BLaER1 treated with 17β-estradiol and CSF1 and Interleukin-3, amounts not matched to agents 10 nM and 100 nM (cell line): ENCODE results near the gene TRIM67.

ENCODE experiments used
- H3K27ac ChIP-seq, 11 experiments: shearing (Covaris generic); formaldehyde crosslinking; 2 replicates each; pipeline ENCODE4 v1.8.1; 2022
- H3K27me3 ChIP-seq, 11 experiments: shearing (Covaris generic); formaldehyde crosslinking; 2 replicates each; pipeline ENCODE4 v1.8.1; 2022
- H3K36me3 ChIP-seq, 11 experiments: shearing (Covaris generic); formaldehyde crosslinking; 2 replicates each; pipeline ENCODE4 v1.8.1; 2022
- H3K4me1 ChIP-seq, 10 experiments: shearing (Covaris generic); formaldehyde crosslinking; 2 replicates each; pipeline ENCODE4 v1.8.1; 2022
- H3K4me2 ChIP-seq, 11 experiments: shearing (Covaris generic); formaldehyde crosslinking; 2 replicates each; pipeline ENCODE4 v1.8.1; 2022
- H3K4me3 ChIP-seq, 10 experiments: shearing (Covaris generic); formaldehyde crosslinking; 2 replicates each; pipeline ENCODE4 v1.8.1; 2022
- H3K9ac ChIP-seq, 11 experiments: shearing (Covaris generic); formaldehyde crosslinking; 2 replicates each; pipeline ENCODE4 v1.8.1; 2022
- H3K9me3 ChIP-seq, 11 experiments: shearing (Covaris generic); formaldehyde crosslinking; replicated peaks in 1 of 11; 2 replicates each; pipeline ENCODE4 v1.8.1; 2022
- H4K20me1 ChIP-seq, 11 experiments: shearing (Covaris generic); formaldehyde crosslinking; 2 replicates each; pipeline ENCODE4 v1.8.1; 2022
- Cebpa-rat ChIP-seq, 11 experiments: shearing (Covaris generic); IDR thresholded peaks; 2 replicates each; pipeline ENCODE4 v1.8.1; 2022

The TRIM67 gene

DNA sequence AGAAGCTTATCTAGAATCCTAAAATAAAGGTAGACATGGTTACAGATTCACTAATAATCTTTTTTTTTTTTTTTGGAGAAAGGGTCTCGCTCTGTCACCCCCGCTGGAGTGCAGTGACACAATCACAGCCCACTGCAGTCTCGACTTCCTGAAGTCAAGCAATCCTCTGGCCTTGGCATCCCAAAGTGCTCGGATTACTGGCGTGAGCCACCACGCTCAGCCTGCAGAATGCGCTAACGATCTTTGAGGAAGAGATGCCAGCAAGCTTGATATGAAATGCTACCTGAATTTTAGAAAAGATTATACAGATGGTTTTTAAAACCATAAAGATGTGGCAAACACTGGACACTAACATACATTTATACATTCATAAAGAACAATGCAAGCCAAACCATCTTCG lies 75.1 kb downstream of the TRIM67 start:
- TF ChIP-seq Cebpa-rat (IDR thresholded peaks at IDR 0.05) = no peak
- peaks cover 0 to under 1% (median 0%) of the 10 kb centered on the region in 11 experiments; a peak in 3 of 22 replicates for H4K20me1 ChIP-seq
- peaks cover 33 to 54% (median 41%) of the 10 kb centered on the region in 10 experiments for H3K4me1 ChIP-seq
- H3K27me3 ChIP-seq = no peaks in the 10 kb centered on the region
- no peak overlapping the region for H3K9ac ChIP-seq
- H3K4me3 ChIP-seq = no peak overlapping the region
- peak overlapping the region in 1 of 11 experiments; percentile 14; a peak in 3 of 22 replicates for H3K4me2 ChIP-seq
- peaks cover 40 to 64% (median 53%) of the 10 kb centered on the region in 11 experiments for H3K36me3 ChIP-seq
- no peak overlapping the region for H3K27ac ChIP-seq
- no peaks in the 10 kb centered on the region for H3K9me3 ChIP-seq

GRCh38 chr1:231238298-231238697 lies 76.4 kb downstream of the TRIM67 start:
- Histone ChIP-seq H3K4me3 (no peak overlapping the region; a peak in 1 of 20 replicates), H3K36me3 (peaks cover 40 to 61% (median 53%) of the 10 kb centered on the region in 11 experiments), H4K20me1 (peaks cover 0 to 9% (median 0%) of the 10 kb centered on the region in 11 experiments; a peak in 6 of 22 replicates), H3K9ac (no peak overlapping the region), H3K27me3 (no peaks in the 10 kb centered on the region), H3K4me1 (peaks cover 33 to 55% (median 41%) of the 10 kb centered on the region in 10 experiments), H3K9me3 (no peaks in the 10 kb centered on the region), H3K27ac (no peak overlapping the region), H3K4me2 (no peak overlapping the region)
- no peak for TF ChIP-seq Cebpa-rat (IDR thresholded peaks at IDR 0.05)

DNA sequence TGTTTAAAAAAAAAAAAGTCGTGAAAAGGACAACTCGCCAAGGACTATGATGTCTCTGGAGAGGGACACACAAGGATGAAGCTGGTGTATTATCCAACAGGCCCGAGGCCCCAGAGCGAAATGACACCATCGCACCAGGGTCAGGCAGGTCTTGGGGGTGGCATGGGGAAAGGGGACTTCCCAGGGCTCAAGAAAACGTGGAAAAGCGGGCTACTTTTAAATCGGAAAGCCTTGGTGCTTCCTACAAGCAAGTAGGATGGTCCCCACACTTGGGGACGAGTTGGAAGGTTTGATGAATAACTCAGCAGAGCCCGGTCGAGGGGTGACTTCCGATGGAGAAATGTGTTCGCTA lies 78.6 kb downstream of the TRIM67 start:
- Histone ChIP-seq H3K4me2 (peak overlapping the region; percentile 75 to 98 (median 89)), H3K4me3 (peak overlapping the region; percentile 80 to 91 (median 85)), H4K20me1 (peaks cover 0 to 18% (median 5%) of the 10 kb centered on the region in 11 experiments; a peak in 8 of 22 replicates), H3K9me3 (peaks cover 0 to 4% (median 0%) of the 10 kb centered on the region in 11 experiments; a peak in 1 of 22 replicates), H3K9ac (peak overlapping the region; percentile 82 to 94 (median 88)), H3K4me1 (peaks cover 32 to 49% (median 39%) of the 10 kb centered on the region in 10 experiments), H3K27ac (peak overlapping the region; percentile 78 to 94 (median 89)), H3K27me3 (no peaks in the 10 kb centered on the region), H3K36me3 (peaks cover 39 to 65% (median 53%) of the 10 kb centered on the region in 11 experiments)
- TF ChIP-seq Cebpa-rat (IDR thresholded peaks at IDR 0.05) = no peak

DNA sequence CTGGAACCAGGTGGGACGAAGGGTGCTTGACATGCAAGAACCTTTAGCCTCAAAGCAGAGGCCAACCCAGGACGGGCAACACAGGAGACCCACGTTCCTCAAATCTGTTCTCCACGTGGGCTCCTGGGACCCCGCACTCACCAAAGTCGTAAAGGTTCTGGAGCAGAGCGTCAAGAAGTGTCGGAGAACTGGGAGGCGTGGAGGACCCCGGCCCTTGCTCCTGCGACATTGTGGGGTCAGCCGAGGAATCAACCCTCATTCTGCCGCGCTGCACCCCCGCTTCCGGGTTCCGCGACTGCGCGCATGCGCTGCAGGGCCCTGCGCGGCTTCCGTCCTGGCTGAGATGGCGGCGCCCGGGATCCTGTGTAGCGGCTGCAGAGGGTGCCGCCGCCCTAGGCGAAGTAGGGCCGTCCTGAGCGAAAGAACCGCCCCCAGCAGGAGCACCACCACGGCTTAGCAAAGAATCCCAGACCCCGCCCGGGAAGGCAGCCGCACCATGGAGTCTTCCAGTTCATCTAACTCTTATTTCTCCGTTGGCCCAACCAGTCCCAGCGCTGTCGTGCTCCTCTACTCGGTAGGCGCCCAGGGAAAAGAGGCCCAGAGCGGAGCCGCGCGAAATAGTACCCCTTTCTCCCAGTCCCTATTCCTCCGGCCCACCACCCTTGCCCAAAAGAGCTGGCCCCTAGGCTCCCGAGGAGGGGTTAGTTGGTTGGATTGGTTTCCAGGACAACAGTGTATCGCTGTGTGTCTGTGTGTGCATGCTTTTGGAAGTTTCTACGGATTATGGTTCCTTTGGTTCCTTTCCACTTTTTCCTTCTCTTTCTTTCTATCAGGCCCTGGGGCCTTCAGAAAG lies 79.3 kb downstream of the TRIM67 start, which contains the start of gene GNPAT:
Gene GNPAT, plus strand, starts transcription at position 330 of the 853 bp plus-strand sequence. Its CDS starts 167 bp downstream, at position 497.
- Histone ChIP-seq H3K9ac (peak within 1 kb of the TSS; percentile 82 to 94 (median 88)), H3K4me2 (peak within 1 kb of the TSS; percentile 75 to 98 (median 91)), H3K4me3 (peak within 1 kb of the TSS; percentile 80 to 91 (median 85)), H3K4me1 (peaks cover 32 to 48% (median 39%) of the 10 kb centered on the region in 10 experiments), H3K9me3 (peaks cover 0 to 5% (median 0%) of the 10 kb centered on the region in 11 experiments; a peak in 1 of 22 replicates), H3K27me3 (no peaks in the 10 kb centered on the region), H3K36me3 (peaks cover 34 to 65% (median 52%) of the 10 kb centered on the region in 11 experiments), H4K20me1 (peaks cover 0 to 18% (median 5%) of the 10 kb centered on the region in 11 experiments; a peak in 8 of 22 replicates), H3K27ac (peak within 1 kb of the TSS; percentile 78 to 94 (median 89))
- no peak for TF ChIP-seq Cebpa-rat (IDR thresholded peaks at IDR 0.05)

DNA sequence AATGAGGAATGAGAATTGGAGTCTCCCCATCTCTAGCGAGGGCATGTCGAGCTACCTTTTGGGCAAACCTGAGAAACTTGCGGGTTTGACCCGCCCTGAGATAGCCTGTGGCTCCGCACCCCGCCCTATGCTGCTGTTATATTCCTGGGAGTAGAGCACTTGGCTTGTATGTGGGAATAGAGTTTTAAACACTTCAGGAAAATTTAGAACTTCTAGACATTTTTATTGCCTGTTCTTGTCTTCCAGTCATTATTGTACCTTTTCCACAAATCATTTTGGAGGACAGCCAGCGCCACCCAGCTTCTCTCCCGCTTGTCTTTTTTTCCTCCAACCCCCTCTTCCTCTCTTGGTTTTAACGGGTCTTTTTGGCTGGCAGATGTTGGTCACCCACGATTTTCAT lies 79.9 kb downstream of the TRIM67 start:
- Histone ChIP-seq H3K27me3 (no peaks in the 10 kb centered on the region), H3K9ac (peak overlapping the region; percentile 82 to 94 (median 88)), H3K36me3 (peaks cover 30 to 65% (median 50%) of the 10 kb centered on the region in 11 experiments), H3K4me3 (peak overlapping the region; percentile 80 to 91 (median 85)), H3K4me1 (peaks cover 32 to 42% (median 36%) of the 10 kb centered on the region in 10 experiments), H4K20me1 (peaks cover 0 to 19% (median 5%) of the 10 kb centered on the region in 11 experiments; a peak in 9 of 22 replicates), H3K27ac (peak overlapping the region; percentile 78 to 94 (median 89)), H3K9me3 (peaks cover 0 to 5% (median 0%) of the 10 kb centered on the region in 11 experiments; a peak in 1 of 22 replicates), H3K4me2 (peak overlapping the region; percentile 75 to 98 (median 88))
- no peak for TF ChIP-seq Cebpa-rat (IDR thresholded peaks at IDR 0.05)

- Histone ChIP-seq H4K20me1 (peaks cover 0 to 27% (median 5%) of the 10 kb centered on the region in 11 experiments; a peak in 10 of 22 replicates), H3K4me2 (peak overlapping the region; percentile 75 to 98 (median 88)), H3K27ac (peak overlapping the region in 8 of 11 experiments; percentile 18 to 94 (median 88); a peak in 10 of 22 replicates), H3K9ac (peak overlapping the region; percentile 82 to 94 (median 88); a peak in 18 of 22 replicates), H3K4me3 (peak overlapping the region; percentile 80 to 91 (median 85)), H3K4me1 (peaks cover 29 to 39% (median 32%) of the 10 kb centered on the region in 10 experiments), H3K9me3 (peaks cover 0 to 5% (median 0%) of the 10 kb centered on the region in 11 experiments; a peak in 1 of 22 replicates), H3K27me3 (no peaks in the 10 kb centered on the region), H3K36me3 (peaks cover 30 to 65% (median 50%) of the 10 kb centered on the region in 11 experiments)
- no peak for TF ChIP-seq Cebpa-rat (IDR thresholded peaks at IDR 0.05)
Measured at GRCh38 chr1:231242516-231243198, 80.8 kb downstream of the TRIM67 start.

- no peak overlapping the region for H3K4me3 ChIP-seq
- no peak for TF ChIP-seq Cebpa-rat (IDR thresholded peaks at IDR 0.05)
Measured at GRCh38 chr1:231248778-231249177, 86.9 kb downstream of the TRIM67 start.

DNA sequence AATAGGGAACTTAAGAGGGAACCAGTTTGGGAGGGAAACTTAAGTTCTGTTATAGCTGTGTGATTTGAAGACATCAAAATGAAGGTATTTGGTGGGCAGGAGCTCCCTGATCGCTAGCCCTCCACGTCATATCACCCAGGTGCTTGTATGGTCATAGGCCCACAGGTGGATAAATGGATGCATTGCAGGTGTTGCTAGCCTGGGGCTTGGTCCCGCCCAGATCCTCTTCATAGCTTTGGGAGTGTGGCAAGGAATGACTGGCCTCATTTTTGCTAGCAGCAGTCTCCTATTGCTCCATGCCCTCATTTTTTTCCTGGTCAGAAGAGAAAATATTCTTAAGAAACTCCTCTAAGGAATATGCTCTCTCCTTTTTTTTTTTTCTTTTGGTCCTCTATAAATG lies 90.5 kb downstream of the TRIM67 start:
- Histone ChIP-seq H3K9ac (no peak overlapping the region), H3K27me3 (no peaks in the 10 kb centered on the region), H3K4me2 (no peak overlapping the region), H3K27ac (no peak overlapping the region), H3K4me1 (no peaks in the 10 kb centered on the region), H3K36me3 (peaks cover 61 to 89% (median 78%) of the 10 kb centered on the region in 11 experiments), H3K4me3 (no peak overlapping the region), H3K9me3 (peaks cover 6 to 24% (median 9%) of the 10 kb centered on the region in 11 experiments), H4K20me1 (peaks cover 0 to 35% (median 7%) of the 10 kb centered on the region in 11 experiments; a peak in 8 of 22 replicates)
- no peak for TF ChIP-seq Cebpa-rat (IDR thresholded peaks at IDR 0.05)

More at GRCh38 chr1:231248778-231249177, 86.9 kb downstream of the TRIM67 start:
- Histone ChIP-seq H3K27ac (no peak overlapping the region), H3K27me3 (no peaks in the 10 kb centered on the region), H3K9ac (no peak overlapping the region), H3K4me2 (no peak overlapping the region), H4K20me1 (peaks cover 0 to 41% (median 7%) of the 10 kb centered on the region in 11 experiments; a peak in 9 of 22 replicates), H3K4me1 (peaks cover 0 to 4% (median 0%) of the 10 kb centered on the region in 10 experiments; a peak in 2 of 20 replicates), H3K9me3 (peaks cover 0 to 5% (median 0%) of the 10 kb centered on the region in 11 experiments; a peak in 1 of 22 replicates), H3K36me3 (peaks cover 58 to 86% (median 78%) of the 10 kb centered on the region in 11 experiments)
